IPS-15b (cell line): ENCODE data around the gene GPI.
"Not testable (repeated sequence)": the region's sequence is repeated elsewhere in the genome, so short reads cannot be mapped to it uniquely, and the experiment has no call there.

Experiments
- H3K27me3 ChIP-seq: one replicate; pipeline ENCODE4 v1.6.1; 2013; ENCODE audit warnings: low read length; ENCODE audit not compliant: control insufficient read depth, insufficient read depth
- H3K36me3 ChIP-seq: one replicate; pipeline ENCODE4 v1.6.1; 2013; ENCODE audit warnings: low read length; ENCODE audit not compliant: control insufficient read depth, insufficient read depth
- H3K4me1 ChIP-seq: one replicate; pipeline ENCODE4 v1.6.1; 2013; ENCODE audit warnings: mild to moderate bottlenecking, low read length; ENCODE audit not compliant: control insufficient read depth, insufficient read depth
- H3K4me3 ChIP-seq: one replicate; pipeline ENCODE4 v1.5.1; 2013; ENCODE audit warnings: low read depth, low read length
- H3K9ac ChIP-seq: one replicate; pipeline ENCODE4 v1.6.1; 2013; ENCODE audit warnings: low read depth, mild to moderate bottlenecking, low read length
- H3K9me3 ChIP-seq: one replicate; pipeline ENCODE4 v1.6.1; 2013; ENCODE audit warnings: mild to moderate bottlenecking, low read length; ENCODE audit not compliant: control insufficient read depth, insufficient read depth

The GPI gene

GRCh38 chr19:34370983-34371382 is 6.0 kb downstream of the GPI start:
- Histone ChIP-seq H3K27me3 (no peaks in the 10 kb centered on the region), H3K36me3 (peaks cover 33% of the 10 kb centered on the region), H3K9ac (no peak overlapping the region), H3K9me3 (no peaks in the 10 kb centered on the region), H3K4me1 (peaks cover 4% of the 10 kb centered on the region), H3K4me3 (no peak overlapping the region)

DNA sequence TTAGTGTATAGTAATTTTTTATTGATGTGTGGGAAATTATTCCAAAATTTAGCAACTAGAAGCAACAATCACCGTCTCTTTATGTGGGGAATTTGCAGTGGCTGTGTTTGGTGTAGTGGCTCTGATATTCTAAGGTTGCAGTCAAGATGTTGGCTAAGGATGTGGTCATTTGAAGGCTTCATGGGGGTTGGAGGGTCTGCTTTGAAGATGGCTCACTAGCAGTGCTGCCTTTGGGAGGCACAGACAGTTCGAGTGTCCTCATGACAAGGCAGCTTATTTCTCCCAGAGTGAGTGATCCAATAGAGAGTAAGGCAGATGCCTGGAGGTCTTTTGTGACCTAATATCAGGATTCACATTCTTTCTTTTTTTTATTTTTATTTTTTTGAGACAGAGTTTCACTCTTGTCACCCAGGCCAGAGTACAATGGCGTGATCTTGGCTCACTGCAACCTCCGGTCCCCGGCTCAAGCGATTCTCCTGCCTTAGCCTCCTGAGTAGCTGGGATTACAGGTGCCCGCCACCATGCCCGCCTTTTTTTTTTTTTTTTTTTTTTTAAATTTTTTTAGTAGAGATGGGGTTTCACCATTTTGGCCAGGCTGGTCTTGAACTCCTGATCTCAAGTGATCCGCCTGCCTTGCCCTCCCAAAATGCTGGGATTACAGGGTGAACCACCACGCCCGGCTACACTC is 8.7 kb downstream of the GPI start:
- peaks cover 41% of the 10 kb centered on the region for H3K36me3 ChIP-seq
- no peaks in the 10 kb centered on the region for H3K9me3 ChIP-seq
- no peaks in the 10 kb centered on the region for H3K4me1 ChIP-seq
- no peaks in the 10 kb centered on the region for H3K27me3 ChIP-seq
- H3K9ac ChIP-seq: no peak overlapping the region
- H3K4me3 ChIP-seq: no peak overlapping the region

GRCh38 chr19:34375598-34375997 is 10.6 kb downstream of the GPI start:
- H3K4me3 ChIP-seq: no peak overlapping the region
- no peaks in the 10 kb centered on the region for H3K27me3 ChIP-seq
- H3K36me3 ChIP-seq: peaks cover 50% of the 10 kb centered on the region
- H3K9me3 ChIP-seq: no peaks in the 10 kb centered on the region
- H3K4me1 ChIP-seq: no peaks in the 10 kb centered on the region
- H3K9ac ChIP-seq: no peak overlapping the region

- Histone ChIP-seq H3K4me3 (no peak overlapping the region), H3K36me3 (peaks cover 75% of the 10 kb centered on the region), H3K9ac (no peak overlapping the region), H3K9me3 (no peaks in the 10 kb centered on the region), H3K4me1 (no peaks in the 10 kb centered on the region), H3K27me3 (no peaks in the 10 kb centered on the region)
Observed at GRCh38 chr19:34380639-34381241, 15.7 kb downstream of the GPI start.

- Histone ChIP-seq H3K27me3 (no peaks in the 10 kb centered on the region), H3K36me3 (peaks cover 74% of the 10 kb centered on the region), H3K4me1 (no peaks in the 10 kb centered on the region), H3K4me3 (no peak overlapping the region), H3K9me3 (no peaks in the 10 kb centered on the region), H3K9ac (no peak overlapping the region)
Observed at GRCh38 chr19:34381399-34382251, 16.6 kb downstream of the GPI start.

DNA sequence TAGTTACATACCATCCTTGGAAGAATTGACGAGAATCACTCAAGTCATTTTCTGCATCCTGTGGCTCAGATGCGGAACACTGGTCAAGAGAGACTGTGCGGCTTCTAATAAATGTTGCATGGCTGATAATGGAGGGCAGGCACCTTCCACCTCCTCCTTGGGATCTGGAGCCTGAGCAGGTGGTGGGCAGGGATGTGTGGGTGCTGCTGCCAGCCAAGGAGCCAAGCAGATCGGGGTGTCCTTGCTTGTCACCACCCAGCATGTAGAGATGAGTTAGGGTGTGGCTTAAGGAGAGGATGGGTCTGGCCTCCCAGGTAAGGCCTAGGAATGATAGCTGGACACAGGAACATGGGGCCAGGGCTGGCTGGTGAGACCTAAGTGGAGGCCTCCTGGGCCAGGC is 17.5 kb downstream of the GPI start:
- Histone ChIP-seq H3K4me1 (no peaks in the 10 kb centered on the region), H3K27me3 (no peaks in the 10 kb centered on the region), H3K9me3 (no peaks in the 10 kb centered on the region), H3K4me3 (no peak overlapping the region), H3K36me3 (peaks cover 80% of the 10 kb centered on the region), H3K9ac (no peak overlapping the region)

DNA sequence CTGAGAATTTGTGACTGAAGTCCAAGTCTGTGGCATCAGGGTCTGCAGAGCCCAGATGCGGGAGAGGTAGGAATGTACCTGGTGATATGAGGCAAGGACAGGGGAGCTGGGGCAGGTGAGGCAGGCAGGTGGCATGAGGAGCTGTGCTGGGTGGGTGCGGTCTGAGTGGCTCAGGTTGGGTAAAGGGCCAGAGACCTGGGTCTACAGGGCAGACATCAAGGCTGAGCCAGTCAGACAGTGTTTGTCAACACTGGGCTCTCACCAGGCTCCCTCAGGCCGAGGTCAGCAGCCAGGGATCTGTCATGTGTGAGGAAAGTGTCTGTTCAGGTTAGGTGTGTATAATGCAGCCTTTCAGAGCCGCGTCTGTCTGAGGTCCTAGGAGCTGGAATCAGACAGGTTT is 18.6 kb downstream of the GPI start:
- no peaks in the 10 kb centered on the region for H3K4me1 ChIP-seq
- no peak overlapping the region for H3K4me3 ChIP-seq
- no peaks in the 10 kb centered on the region for H3K27me3 ChIP-seq
- peaks cover 77% of the 10 kb centered on the region for H3K36me3 ChIP-seq
- H3K9ac ChIP-seq: no peak overlapping the region
- H3K9me3 ChIP-seq: no peaks in the 10 kb centered on the region

DNA sequence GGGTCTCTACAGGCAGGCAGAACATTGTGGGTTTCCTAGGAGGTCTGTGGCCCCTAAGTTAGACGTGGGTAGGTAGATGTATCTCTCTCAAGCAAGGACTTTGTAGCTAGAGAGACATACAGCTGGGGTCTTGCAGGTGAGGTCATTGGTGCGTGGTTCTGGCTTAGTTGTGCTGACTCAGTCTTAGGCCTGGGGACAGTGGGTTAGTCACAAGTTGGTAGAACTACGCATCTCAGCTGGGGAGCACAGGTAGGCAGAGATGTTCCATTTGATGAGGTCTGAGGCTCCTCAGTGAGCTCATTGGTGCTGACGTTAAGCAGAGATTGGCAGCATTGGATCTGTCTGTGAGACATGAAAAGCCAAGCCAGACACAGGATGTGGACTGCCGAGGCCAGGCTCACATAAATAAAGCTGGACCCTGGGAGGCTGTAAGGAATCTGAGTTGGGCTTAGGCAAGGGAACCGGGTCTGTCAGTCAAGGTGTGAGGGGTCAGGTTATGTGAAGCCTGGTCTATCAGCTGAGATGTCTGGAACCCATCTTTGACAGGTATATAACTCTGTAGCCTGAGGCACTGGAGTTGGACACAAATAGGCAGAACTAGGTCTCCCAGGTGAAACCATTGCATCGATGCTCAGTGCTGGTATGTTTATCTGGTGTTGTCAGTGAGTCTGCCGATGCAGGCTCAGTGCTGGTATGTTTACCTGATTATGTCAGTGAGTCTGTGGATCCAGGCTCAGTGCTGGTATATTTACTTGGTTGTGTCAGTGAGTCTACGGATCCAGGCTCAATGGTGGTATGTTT is 21.8 kb downstream of the GPI start:
- Histone ChIP-seq H3K4me1 (no peaks in the 10 kb centered on the region), H3K36me3 (peaks cover 64% of the 10 kb centered on the region), H3K27me3 (no peaks in the 10 kb centered on the region), H3K9ac (no peak overlapping the region), H3K4me3 (no peak overlapping the region), H3K9me3 (no peaks in the 10 kb centered on the region)

- no peak overlapping the region for H3K4me3 ChIP-seq
- no peaks in the 10 kb centered on the region for H3K4me1 ChIP-seq
- H3K9me3 ChIP-seq: no peaks in the 10 kb centered on the region
- H3K27me3 ChIP-seq: no peaks in the 10 kb centered on the region
- H3K9ac ChIP-seq: no peak overlapping the region
- peaks cover 64% of the 10 kb centered on the region for H3K36me3 ChIP-seq
Observed at GRCh38 chr19:34387446-34387810, 22.4 kb downstream of the GPI start.

- not testable (repeated sequence) for H3K27me3 ChIP-seq, H3K9me3 ChIP-seq, H3K4me3 ChIP-seq
Observed at GRCh38 chr19:34388745-34389144, 23.7 kb downstream of the GPI start.

GRCh38 chr19:34391813-34392212 is 26.8 kb downstream of the GPI start:
- Histone ChIP-seq H3K9ac (no peak overlapping the region), H3K36me3 (peaks cover 71% of the 10 kb centered on the region), H3K27me3 (no peaks in the 10 kb centered on the region), H3K4me3 (no peak overlapping the region), H3K9me3 (no peaks in the 10 kb centered on the region), H3K4me1 (no peaks in the 10 kb centered on the region)

More at GRCh38 chr19:34388745-34389144, 23.7 kb downstream of the GPI start:
- not testable (repeated sequence) for H3K9ac ChIP-seq, H3K4me1 ChIP-seq
- H3K36me3 ChIP-seq: peaks cover 70% of the 10 kb centered on the region
